IMR-90 (cell line): ENCODE results near the gene SOX1. TPM values are rescaled to one million over a fixed set of nuclear protein-coding genes. Genes with fewer than 3 reads are reported as not detected.

Experiments
- ATAC-seq: fragments of 200-7000 bp; cut with Tn5 transposase; 2 replicates; pipeline ENCODE4 v1.9.1; 2020; ENCODE audit warnings: low read depth, mild to moderate bottlenecking, moderate library complexity
- BruUV-seq: library from RNA; stranded (reverse); fragments of 400-500 nt; replicated peaks from 2 replicates; lab custom pipeline; 2021; lab: Mats Ljungman, UMichigan
- CTCF ChIA-PET: fragments of 300-600 bp; formaldehyde crosslinking; extraction: SDS; loops from one replicate; lab custom pipeline; 2021; ENCODE audit warnings: antibody characterized with exemption; lab: Yijun Ruan, JAX
- POLR2A ChIA-PET: fragments of 300-600 bp; sonication (Branson Sonifier 250); formaldehyde crosslinking; loops from one replicate; lab custom pipeline; 2022; ENCODE audit warnings: antibody characterized with exemption; ENCODE audit not compliant: unreplicated experiment; lab: Charles Lee
- DNase-seq: peaks from one replicate; pipeline ENCODE4 v3.0.0; 2013
- H2AFZ ChIP-seq: replicated peaks from 2 replicates; pipeline ENCODE3; 2013; ENCODE audit warnings: low read length, mild to moderate bottlenecking; ENCODE audit not compliant: poor library complexity
- H2AK5ac ChIP-seq: 2 replicates; pipeline ENCODE4 v1.6.1; 2013; ENCODE audit warnings: low read depth, low read length, inconsistent platforms
- H2AK9ac ChIP-seq: replicated peaks from 2 replicates; pipeline ENCODE3; 2013; ENCODE audit warnings: mild to moderate bottlenecking, low read depth, low read length, moderate library complexity; ENCODE audit not compliant: poor library complexity
- H2BK120ac ChIP-seq: 2 replicates; pipeline ENCODE4 v1.6.1; 2013; ENCODE audit warnings: low read depth, low read length, inconsistent platforms
- H2BK15ac ChIP-seq: 3 replicates; pipeline ENCODE4 v1.6.1; 2013; ENCODE audit warnings: low read depth, low read length, inconsistent platforms
- H2BK20ac ChIP-seq: 2 replicates; pipeline ENCODE4 v1.6.1; 2013; ENCODE audit warnings: low read depth, mild to moderate bottlenecking, inconsistent platforms, low read length, moderate library complexity
- H2BK5ac ChIP-seq: 2 replicates; pipeline ENCODE4 v1.6.1; 2013; ENCODE audit warnings: mild to moderate bottlenecking, low read depth, low read length, inconsistent platforms; ENCODE audit not compliant: poor library complexity, severe bottlenecking
- H3K14ac ChIP-seq: replicated peaks from 2 replicates; pipeline ENCODE4 v1.6.1; 2013; ENCODE audit warnings: low read depth, low read length, inconsistent platforms
- H3K18ac ChIP-seq: 2 replicates; pipeline ENCODE4 v1.6.1; 2013; ENCODE audit warnings: low read depth, low read length, control low read depth
- H3K23ac ChIP-seq: 2 replicates; pipeline ENCODE4 v1.6.1; 2013; ENCODE audit warnings: low read depth, low read length, inconsistent platforms
- H3K27ac ChIP-seq: 2 replicates; pipeline ENCODE4 v1.5.1; 2013; ENCODE audit warnings: mild to moderate bottlenecking, control low read depth, low read length; ENCODE audit not compliant: insufficient read depth
- H3K27me3 ChIP-seq: 2 replicates; pipeline ENCODE4 v1.6.1; 2013; ENCODE audit warnings: low read length; ENCODE audit not compliant: control insufficient read depth, insufficient read depth
- H3K36me3 ChIP-seq: 2 replicates; pipeline ENCODE4 v1.6.1; 2013; ENCODE audit warnings: low read length, mixed read lengths; ENCODE audit not compliant: control insufficient read depth, insufficient read depth
- H3K4ac ChIP-seq: 2 replicates; pipeline ENCODE4 v1.6.1; 2013; ENCODE audit warnings: low read depth, low read length, inconsistent platforms
- H3K4me1 ChIP-seq: 2 replicates; pipeline ENCODE4 v1.6.1; 2013; ENCODE audit warnings: low read length, mixed read lengths; ENCODE audit not compliant: control insufficient read depth, insufficient read depth
- H3K4me2 ChIP-seq: 2 replicates; pipeline ENCODE4 v1.6.1; 2013; ENCODE audit warnings: low read depth, mild to moderate bottlenecking, control low read depth, low read length, moderate library complexity
- H3K4me3 ChIP-seq: 2 replicates; pipeline ENCODE4 v1.5.1; 2013; ENCODE audit warnings: low read depth, mild to moderate bottlenecking, control low read depth, low read length, moderate library complexity; ENCODE audit not compliant: insufficient read depth
- H3K56ac ChIP-seq: 2 replicates; pipeline ENCODE4 v1.6.1; 2013; ENCODE audit warnings: low read length, inconsistent platforms; ENCODE audit not compliant: insufficient read depth; ENCODE audit errors: extremely low read depth
- H3K79me1 ChIP-seq, 2 experiments: 2 replicates each; pipeline ENCODE4 v1.6.1; 2013; ENCODE audit warnings: low read length in 2 of 2, inconsistent platforms in 1 of 2, low read depth in 1 of 2
- H3K9ac ChIP-seq: 2 replicates; pipeline ENCODE4 v1.6.1; 2013; ENCODE audit warnings: low read depth, low read length, control low read depth
- H3K9me1 ChIP-seq: 2 replicates; pipeline ENCODE4 v1.6.1; 2013; ENCODE audit warnings: low read length, inconsistent platforms; ENCODE audit not compliant: insufficient read depth
- H3K9me3 ChIP-seq: 2 replicates; pipeline ENCODE4 v1.6.1; 2013; ENCODE audit warnings: low read length; ENCODE audit not compliant: control insufficient read depth, insufficient read depth
- H4K20me1 ChIP-seq: 2 replicates; pipeline ENCODE4 v1.6.1; 2013; ENCODE audit warnings: low read length, inconsistent platforms; ENCODE audit not compliant: insufficient read depth
- H4K5ac ChIP-seq: 2 replicates; pipeline ENCODE4 v1.6.1; 2013; ENCODE audit warnings: mild to moderate bottlenecking, low read depth, low read length, control low read depth
- H4K8ac ChIP-seq, 2 experiments: 2 replicates each; pipeline ENCODE4 v1.6.1; 2013; ENCODE audit warnings: low read depth in 2 of 2, low read length in 2 of 2, control low read depth in 1 of 2, inconsistent platforms in 1 of 2
- H4K91ac ChIP-seq: 2 replicates; pipeline ENCODE4 v1.6.1; 2013; ENCODE audit warnings: low read depth, low read length, inconsistent platforms; ENCODE audit not compliant: insufficient read depth
- MAZ ChIP-seq: IDR thresholded peaks from 2 replicates; pipeline ENCODE4 v1.6.1; 2012; ENCODE audit warnings: low read depth, mild to moderate bottlenecking, low read length, improper control_type of control experiment, moderate library complexity, borderline replicate concordance
- MXI1 ChIP-seq: IDR thresholded peaks from 2 replicates; pipeline ENCODE4 v1.6.1; 2012; ENCODE audit warnings: low read depth, mild to moderate bottlenecking, low read length, moderate library complexity, borderline replicate concordance
- NFE2L2 ChIP-seq: fragments of 150-350 bp; IDR thresholded peaks from 2 replicates; pipeline ENCODE4 v1.6.1; 2016; ENCODE audit warnings: low read depth, mild to moderate bottlenecking, low read length
- POLR2A ChIP-seq: IDR thresholded peaks from 2 replicates; pipeline ENCODE4 v1.6.1; 2012; ENCODE audit warnings: mild to moderate bottlenecking, low read depth, low read length
- RAD21 ChIP-seq: IDR thresholded peaks from 2 replicates; pipeline ENCODE4 v1.6.1; 2012; ENCODE audit warnings: low read length, improper control_type of control experiment
- RCOR1 ChIP-seq: IDR thresholded peaks from 2 replicates; pipeline ENCODE4 v1.6.1; 2012; ENCODE audit warnings: mild to moderate bottlenecking, low read length, improper control_type of control experiment; ENCODE audit not compliant: insufficient replicate concordance
- RFX5 ChIP-seq: IDR thresholded peaks from 2 replicates; pipeline ENCODE4 v1.8.0; 2012; ENCODE audit warnings: low read depth, mild to moderate bottlenecking, low read length, moderate library complexity
- WGBS, 2 experiments: methylation state at CpG; one replicate each; pipeline versions ENCODE4 v1.1.5 to v1.1.7; 2013; ENCODE audit warnings: missing lambda C conversion rate in 2 of 2; ENCODE audit not compliant: insufficient read length in 1 of 2; ENCODE audit errors: extremely low coverage in 2 of 2; 5-methylcytosine and 5-hydroxymethylcytosine counted together
- dilution Hi-C: fragments of 300-500 bp; cut with HindIII; formaldehyde crosslinking; loops from one replicate; pipeline ENCODE4 v1.14.3; 2018; ENCODE audit warnings: low sequenced_read_pairs; ENCODE audit not compliant: unreplicated experiment
- in situ Hi-C: fragments of 300-500 bp; cut with MboI; formaldehyde crosslinking; loops from 3 replicates; pipeline ENCODE4 v1.14.3; 2019; ENCODE audit warnings: low sequenced_read_pairs, inconsistent platforms, mixed read lengths
- intact Hi-C: fragments of 100-400 bp; cut with micrococcal nuclease; formaldehyde crosslinking; loops from 2 replicates; pipeline ENCODE4 v1.10.0; 2022
- polyA plus RNA-seq, 3 experiments: library from polyadenylated mRNA; depleted of rRNA; stranded (reverse); fragments of >200 nt; gene quantifications; 2 replicates each; pipeline ENCODE4 v1.2.3, GENCODE V29; 2012; ENCODE audit warnings: low replicate concordance in 1 of 3
- total RNA-seq: library from RNA; depleted of rRNA; stranded (reverse); fragments of >200 nt; gene quantifications from 2 replicates; pipeline ENCODE4 v1.2.3, GENCODE V29; 2012
- TF ChIP-seq, protein P1 (sequence below): fragments of 150-350 bp; IDR thresholded peaks from 2 replicates; pipeline ENCODE4 v1.6.1; 2016; ENCODE audit warnings: low read depth, mild to moderate bottlenecking, low read length, moderate library complexity, borderline replicate concordance

Gene SOX1
- total and polyA plus RNA-seq, 2 of the 4 experiments (the other 2 are of a cell fraction), result not detected

DNA sequence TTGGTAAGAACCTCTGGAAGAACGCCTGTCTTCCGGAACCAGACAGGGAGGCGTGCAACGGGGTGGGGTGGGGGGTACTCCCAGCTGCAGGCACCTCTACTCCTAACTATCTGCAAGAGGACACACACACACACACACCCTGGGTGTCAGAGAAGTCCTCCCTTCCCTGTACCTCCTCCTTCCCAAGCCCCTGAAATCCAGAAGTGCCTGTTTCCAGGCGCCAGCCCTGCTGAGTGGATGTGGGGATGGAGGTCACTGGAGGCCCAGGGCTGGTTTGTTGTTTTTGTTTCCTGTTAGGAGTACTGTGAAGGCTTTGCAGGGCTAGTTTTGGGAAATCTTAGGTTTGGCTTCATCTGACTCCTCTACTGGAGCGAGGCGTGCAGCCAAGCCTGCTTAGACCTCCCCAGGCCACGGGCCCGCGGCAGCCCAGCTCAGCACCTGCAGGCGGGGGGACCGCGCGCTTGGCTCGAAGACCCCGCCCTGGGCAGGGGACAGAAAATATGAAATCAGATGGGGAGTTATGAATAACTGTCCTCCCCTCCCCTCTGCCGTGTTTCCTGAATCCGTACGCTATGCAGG lies 36.4 kb downstream of the SOX1 start:
- Histone ChIP-seq H3K4me1 (no peaks in the 10 kb centered on the region), H3K4me2 (no peak overlapping the region), H2AK5ac (no peak overlapping the region), H3K36me3 (no peaks in the 10 kb centered on the region), H2AFZ (no peak overlapping the region), H4K5ac (no peak overlapping the region), H2BK15ac (no peak overlapping the region), H3K23ac (no peak overlapping the region), H2BK5ac (no peak overlapping the region), H3K14ac (no peak overlapping the region), H3K18ac (no peak overlapping the region), H3K56ac (no peak overlapping the region), H3K4me3 (no peak overlapping the region), H2BK120ac (no peak overlapping the region), H3K4ac (no peak overlapping the region), H3K79me1 (no peaks in the 10 kb centered on the region), H3K27ac (no peak overlapping the region), H4K8ac (no peak overlapping the region), H4K91ac (no peak overlapping the region), H2AK9ac (no peak overlapping the region), H3K9ac (no peak overlapping the region), H3K27me3 (no peaks in the 10 kb centered on the region; the same call in 1 of the 2 replicates), H3K9me3 (peaks cover 6% of the 10 kb centered on the region; the same call in 1 of the 2 replicates), H3K9me1 (no peaks in the 10 kb centered on the region), H2BK20ac (no peak overlapping the region), H4K20me1 (no peaks in the 10 kb centered on the region)
- no CpG with 5 or more reads among the region's 19 CpGs for WGBS, 2 experiments
- ChIA-PET CTCF (no interaction called here), POLR2A (no interaction called here)
- in situ Hi-C loops (no loop called here), intact Hi-C loops (no loop called here), dilution Hi-C loops (no loop called here)
- BruUV-seq, result no TSS peak
- no peak for ATAC-seq
- TF ChIP-seq, protein P1, sequence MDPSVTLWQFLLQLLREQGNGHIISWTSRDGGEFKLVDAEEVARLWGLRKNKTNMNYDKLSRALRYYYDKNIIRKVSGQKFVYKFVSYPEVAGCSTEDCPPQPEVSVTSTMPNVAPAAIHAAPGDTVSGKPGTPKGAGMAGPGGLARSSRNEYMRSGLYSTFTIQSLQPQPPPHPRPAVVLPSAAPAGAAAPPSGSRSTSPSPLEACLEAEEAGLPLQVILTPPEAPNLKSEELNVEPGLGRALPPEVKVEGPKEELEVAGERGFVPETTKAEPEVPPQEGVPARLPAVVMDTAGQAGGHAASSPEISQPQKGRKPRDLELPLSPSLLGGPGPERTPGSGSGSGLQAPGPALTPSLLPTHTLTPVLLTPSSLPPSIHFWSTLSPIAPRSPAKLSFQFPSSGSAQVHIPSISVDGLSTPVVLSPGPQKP, result no peak
- TF ChIP-seq RAD21 (no peak), POLR2A (no peak), RFX5 (no peak), MXI1 (no peak), MAZ (no peak), RCOR1 (no peak), NFE2L2 (no peak)
- DNase-seq, result no peak
